Karpas-422 (cell line): ENCODE results near the gene PACS2. TPM values are rescaled to one million over a fixed set of nuclear protein-coding genes. Genes with fewer than 3 reads are reported as not detected.

ENCODE experiments used
- DNase-seq: peaks from one replicate; pipeline ENCODE4 v3.0.0-alpha.2; 2015
- H2AFZ ChIP-seq: fragments of 200-600 bp; sonication (generic); 2 replicates; pipeline ENCODE4 v1.6.1; 2014; ENCODE audit warnings: antibody characterized with exemption, low read length, mixed read lengths
- H3K27ac ChIP-seq: fragments of 200-600 bp; sonication (generic); 2 replicates; pipeline ENCODE4 v1.5.1; 2014; ENCODE audit warnings: mild to moderate bottlenecking, low read length, moderate library complexity
- H3K27me3 ChIP-seq: fragments of 200-600 bp; sonication (generic); 2 replicates; pipeline ENCODE4 v1.6.1; 2014; ENCODE audit warnings: low read length, mixed read lengths
- H3K36me3 ChIP-seq: fragments of 200-600 bp; sonication (generic); 2 replicates; pipeline ENCODE4 v1.6.1; 2014; ENCODE audit warnings: low read length, mixed read lengths; ENCODE audit not compliant: insufficient read depth
- H3K4me1 ChIP-seq: fragments of 200-600 bp; sonication (generic); 2 replicates; pipeline ENCODE4 v1.6.1; 2014; ENCODE audit warnings: mild to moderate bottlenecking, low read length, mixed read lengths
- H3K4me2 ChIP-seq: fragments of 200-600 bp; sonication (generic); 2 replicates; pipeline ENCODE4 v1.6.1; 2014; ENCODE audit warnings: low read length, low read depth, mild to moderate bottlenecking; ENCODE audit not compliant: poor library complexity, severe bottlenecking
- H3K4me3 ChIP-seq: fragments of 200-600 bp; sonication (generic); 2 replicates; pipeline ENCODE4 v1.5.1; 2014; ENCODE audit warnings: mild to moderate bottlenecking, antibody characterized with exemption, low read length, mixed read lengths
- H3K79me2 ChIP-seq: fragments of 200-600 bp; sonication (generic); 2 replicates; pipeline ENCODE4 v1.6.1; 2014; ENCODE audit warnings: mild to moderate bottlenecking, low read length, mixed read lengths
- H3K9ac ChIP-seq: fragments of 200-600 bp; sonication (generic); 2 replicates; pipeline ENCODE4 v1.6.0; 2014; ENCODE audit warnings: low read length
- H3K9me2 ChIP-seq: fragments of 200-600 bp; sonication (generic), shearing (Covaris generic); replicated peaks from 2 replicates; pipeline ENCODE4 v1.6.0; 2014; ENCODE audit warnings: mild to moderate bottlenecking, low read length, moderate library complexity; ENCODE audit not compliant: insufficient read depth
- H3K9me3 ChIP-seq: fragments of 300-700, 200-600 bp; sonication (generic); 2 replicates; pipeline ENCODE4 v1.6.1; 2014; ENCODE audit warnings: low read length, mixed read lengths
- H4K20me1 ChIP-seq: fragments of 200-600 bp; sonication (generic); 2 replicates; pipeline ENCODE4 v1.6.1; 2014; ENCODE audit warnings: mild to moderate bottlenecking, antibody characterized with exemption, low read length, low read depth; ENCODE audit not compliant: insufficient read depth
- total RNA-seq: library from RNA; depleted of rRNA; stranded (reverse); fragments of >200 nt; shearing (Covaris generic); gene quantifications from 2 replicates; pipeline ENCODE4 v1.2.3, GENCODE V29; 2014; ENCODE audit warnings: low replicate concordance

Gene PACS2
- total RNA-seq, 1 experiment from 2014 or later, result 32.4 TPM

GRCh38 chr14:105432657-105433056, 118.1 kb downstream of the PACS2 start:
- Histone ChIP-seq H2AFZ (no peak overlapping the region), H3K9ac (no peak overlapping the region), H4K20me1 (peaks cover 52% of the 10 kb centered on the region), H3K4me1 (no peaks in the 10 kb centered on the region), H3K27me3 (no peaks in the 10 kb centered on the region), H3K36me3 (peaks cover 26% of the 10 kb centered on the region), H3K79me2 (peaks cover 93% of the 10 kb centered on the region), H3K4me3 (no peak overlapping the region), H3K4me2 (no peak overlapping the region), H3K27ac (no peak overlapping the region), H3K9me2 (no peaks in the 10 kb centered on the region), H3K9me3 (no peaks in the 10 kb centered on the region)
- no peak for DNase-seq

- Histone ChIP-seq H3K9me2 (no peaks in the 10 kb centered on the region), H3K79me2 (peaks cover 93% of the 10 kb centered on the region), H2AFZ (no peak overlapping the region), H3K27me3 (no peaks in the 10 kb centered on the region), H3K9me3 (no peaks in the 10 kb centered on the region), H3K4me2 (no peak overlapping the region), H4K20me1 (peaks cover 54% of the 10 kb centered on the region), H3K27ac (no peak overlapping the region), H3K9ac (no peak overlapping the region), H3K36me3 (peaks cover 23% of the 10 kb centered on the region), H3K4me1 (no peaks in the 10 kb centered on the region), H3K4me3 (no peak overlapping the region)
- no peak for DNase-seq
Observed at GRCh38 chr14:105433161-105433605, 118.6 kb downstream of the PACS2 start.

- no peaks in the 10 kb centered on the region for H3K9me2 ChIP-seq
- H3K79me2 ChIP-seq, result peaks cover 86% of the 10 kb centered on the region
- H3K27ac ChIP-seq, result no peak overlapping the region
- H3K36me3 ChIP-seq, result peaks cover 10% of the 10 kb centered on the region
- H3K9ac ChIP-seq, result no peak overlapping the region
- H3K4me3 ChIP-seq, result no peak overlapping the region
- no peak overlapping the region for H3K4me2 ChIP-seq
- H2AFZ ChIP-seq, result no peak overlapping the region
- no peaks in the 10 kb centered on the region for H3K4me1 ChIP-seq
- H4K20me1 ChIP-seq, result peaks cover 67% of the 10 kb centered on the region
- no peak for DNase-seq
- no peaks in the 10 kb centered on the region for H3K9me3 ChIP-seq
- no peaks in the 10 kb centered on the region for H3K27me3 ChIP-seq
Observed at GRCh38 chr14:105436402-105436801, 121.9 kb downstream of the PACS2 start.

- H3K4me1 ChIP-seq, result no peaks in the 10 kb centered on the region
- no peak overlapping the region for H3K4me3 ChIP-seq
- no peaks in the 10 kb centered on the region for H3K9me3 ChIP-seq
- peaks cover 67% of the 10 kb centered on the region for H4K20me1 ChIP-seq
- H3K9me2 ChIP-seq, result no peaks in the 10 kb centered on the region
- no peak overlapping the region for H2AFZ ChIP-seq
- no peak overlapping the region for H3K9ac ChIP-seq
- peaks cover 12% of the 10 kb centered on the region for H3K36me3 ChIP-seq
- H3K27me3 ChIP-seq, result no peaks in the 10 kb centered on the region
- no peak overlapping the region for H3K27ac ChIP-seq
- H3K79me2 ChIP-seq, result peaks cover 79% of the 10 kb centered on the region
- no peak overlapping the region for H3K4me2 ChIP-seq
- no peak for DNase-seq
Observed at GRCh38 chr14:105436891-105437722, 122.6 kb downstream of the PACS2 start.

- Histone ChIP-seq H3K79me2 (peaks cover 73% of the 10 kb centered on the region), H3K9me2 (no peaks in the 10 kb centered on the region), H2AFZ (no peak overlapping the region), H3K4me2 (no peak overlapping the region), H4K20me1 (peaks cover 72% of the 10 kb centered on the region), H3K27me3 (no peaks in the 10 kb centered on the region), H3K9ac (no peak overlapping the region), H3K27ac (no peak overlapping the region), H3K4me1 (no peaks in the 10 kb centered on the region), H3K9me3 (no peaks in the 10 kb centered on the region), H3K36me3 (peaks cover 17% of the 10 kb centered on the region), H3K4me3 (no peak overlapping the region)
- DNase-seq, result no peak
Observed at GRCh38 chr14:105437723-105438500, 123.4 kb downstream of the PACS2 start.

GRCh38 chr14:105439179-105439578, 124.6 kb downstream of the PACS2 start:
- Histone ChIP-seq H3K4me2 (no peak overlapping the region), H3K27me3 (no peaks in the 10 kb centered on the region), H3K9me2 (no peaks in the 10 kb centered on the region), H3K4me1 (no peaks in the 10 kb centered on the region), H3K27ac (no peak overlapping the region), H2AFZ (no peak overlapping the region), H3K79me2 (peaks cover 60% of the 10 kb centered on the region), H3K9me3 (no peaks in the 10 kb centered on the region), H3K4me3 (no peak overlapping the region), H4K20me1 (peaks cover 68% of the 10 kb centered on the region), H3K36me3 (peaks cover 17% of the 10 kb centered on the region), H3K9ac (no peak overlapping the region)
- no peak for DNase-seq

GRCh38 chr14:105439710-105440553, 125.4 kb downstream of the PACS2 start:
- peaks cover 65% of the 10 kb centered on the region for H4K20me1 ChIP-seq
- peaks cover 53% of the 10 kb centered on the region for H3K79me2 ChIP-seq
- DNase-seq, result no peak
- no peaks in the 10 kb centered on the region for H3K27me3 ChIP-seq
- H3K27ac ChIP-seq, result no peak overlapping the region
- H2AFZ ChIP-seq, result no peak overlapping the region
- no peak overlapping the region for H3K4me3 ChIP-seq
- H3K9ac ChIP-seq, result no peak overlapping the region
- no peaks in the 10 kb centered on the region for H3K9me2 ChIP-seq
- H3K9me3 ChIP-seq, result no peaks in the 10 kb centered on the region
- H3K4me2 ChIP-seq, result no peak overlapping the region
- peaks cover 17% of the 10 kb centered on the region for H3K36me3 ChIP-seq
- H3K4me1 ChIP-seq, result no peaks in the 10 kb centered on the region

GRCh38 chr14:105440554-105440900, 126.0 kb downstream of the PACS2 start:
- Histone ChIP-seq H3K4me2 (no peak overlapping the region), H3K79me2 (peaks cover 47% of the 10 kb centered on the region), H3K9me3 (no peaks in the 10 kb centered on the region), H3K36me3 (peaks cover 16% of the 10 kb centered on the region), H4K20me1 (peaks cover 59% of the 10 kb centered on the region), H3K27me3 (no peaks in the 10 kb centered on the region), H3K9me2 (no peaks in the 10 kb centered on the region), H2AFZ (no peak overlapping the region), H3K4me3 (no peak overlapping the region), H3K4me1 (no peaks in the 10 kb centered on the region), H3K9ac (no peak overlapping the region), H3K27ac (no peak overlapping the region)
- DNase-seq, result no peak
